Upper lobe of left lung (tissue), 4 donors: ENCODE measurements around the gene PDS5B.

Source experiments
- EP300 ChIP-seq, 4 donors: sonication (generic); formaldehyde crosslinking; IDR thresholded peaks; one replicate each; pipeline ENCODE4 v1.5.1; 2017; ENCODE audit warnings: antibody characterized with exemption in 4 of 4, control low read depth in 2 of 4
- POLR2A ChIP-seq, 4 donors: fragments of 450-650 bp; IDR thresholded peaks; one replicate each; pipeline ENCODE4 v1.5.1; 2016 to 2017; ENCODE audit warnings: antibody characterized with exemption in 4 of 4, mild to moderate bottlenecking in 2 of 4
- TF ChIP-seq, protein P1 (sequence below), 6 experiments: fragments of 450-650 bp in 4 of 6; fragments of 200-600 bp in 2 of 6; sonication (generic) in 2 of 6; IDR thresholded peaks; one replicate each; pipeline ENCODE4 v1.5.1; 2016 to 2019; ENCODE audit warnings: antibody characterized with exemption in 6 of 6

DNA sequence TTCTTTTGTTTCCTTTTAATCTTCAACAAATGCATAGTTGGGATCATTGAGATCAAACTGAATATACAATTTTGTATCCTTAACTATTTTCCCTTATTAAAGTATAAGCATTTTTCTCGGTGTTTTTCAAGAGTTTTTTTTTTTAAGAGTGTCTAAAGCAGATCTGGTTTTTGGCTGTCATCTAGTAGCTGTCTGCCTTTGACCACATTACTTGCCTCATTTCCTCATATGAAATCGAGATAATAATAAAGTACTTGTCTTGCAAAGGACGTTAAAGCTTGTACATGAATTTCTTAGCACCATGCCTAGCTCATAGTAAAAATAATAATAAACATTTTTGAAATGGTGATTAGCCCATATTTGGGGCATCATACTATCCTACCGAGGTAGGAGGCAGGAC is 121.2 kb downstream of the PDS5B start:
- TF ChIP-seq, protein P1, sequence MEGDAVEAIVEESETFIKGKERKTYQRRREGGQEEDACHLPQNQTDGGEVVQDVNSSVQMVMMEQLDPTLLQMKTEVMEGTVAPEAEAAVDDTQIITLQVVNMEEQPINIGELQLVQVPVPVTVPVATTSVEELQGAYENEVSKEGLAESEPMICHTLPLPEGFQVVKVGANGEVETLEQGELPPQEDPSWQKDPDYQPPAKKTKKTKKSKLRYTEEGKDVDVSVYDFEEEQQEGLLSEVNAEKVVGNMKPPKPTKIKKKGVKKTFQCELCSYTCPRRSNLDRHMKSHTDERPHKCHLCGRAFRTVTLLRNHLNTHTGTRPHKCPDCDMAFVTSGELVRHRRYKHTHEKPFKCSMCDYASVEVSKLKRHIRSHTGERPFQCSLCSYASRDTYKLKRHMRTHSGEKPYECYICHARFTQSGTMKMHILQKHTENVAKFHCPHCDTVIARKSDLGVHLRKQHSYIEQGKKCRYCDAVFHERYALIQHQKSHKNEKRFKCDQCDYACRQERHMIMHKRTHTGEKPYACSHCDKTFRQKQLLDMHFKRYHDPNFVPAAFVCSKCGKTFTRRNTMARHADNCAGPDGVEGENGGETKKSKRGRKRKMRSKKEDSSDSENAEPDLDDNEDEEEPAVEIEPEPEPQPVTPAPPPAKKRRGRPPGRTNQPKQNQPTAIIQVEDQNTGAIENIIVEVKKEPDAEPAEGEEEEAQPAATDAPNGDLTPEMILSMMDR (IDR thresholded peaks at IDR 0.05): no peak
- TF ChIP-seq POLR2A (IDR thresholded peaks at IDR 0.05): no peak
- no peak for TF ChIP-seq EP300 (IDR thresholded peaks at IDR 0.05)
